Measurements from ENCODE around the gene NRXN3.
A peak's percentile ranks its signal among the peaks of the same experiment; 100 is the strongest.

The NRXN3 gene

GRCh38 chr14:78683981-78684380 lies 513.8 kb downstream of the NRXN3 start:
- no peaks in the 10 kb centered on the region for H3K9me2 ChIP-seq (replicated peaks; ENCODE audit: insufficient read depth, low read length)
- no peak overlapping the region for H2AFZ ChIP-seq (ENCODE audit: low read depth, low read length, severe bottlenecking)
- H3K27me3 ChIP-seq (ENCODE audit: low read length) = no peaks in the 10 kb centered on the region
- H3K36me3 ChIP-seq (ENCODE audit: low read length) = no peaks in the 10 kb centered on the region
- no peak overlapping the region for H3K9ac ChIP-seq (ENCODE audit: low read length)
- TF ChIP-seq EZH2phosphoT487 (conservative IDR thresholded peaks at IDR 0.05; ENCODE audit: low read length) (no peak), CTCF (IDR thresholded peaks at IDR 0.05; ENCODE audit: insufficient read depth, low read length, poor library complexity, severe bottlenecking) (no peak)
- H3K4me3 ChIP-seq (ENCODE audit: insufficient read depth, low read length, poor library complexity, severe bottlenecking) = no peak overlapping the region
- H3K9me3 ChIP-seq (ENCODE audit: insufficient read depth, low read length) = no peaks in the 10 kb centered on the region
- H3K79me2 ChIP-seq (ENCODE audit: insufficient read depth, low read length) = no peaks in the 10 kb centered on the region
- no peak overlapping the region for H3K4me2 ChIP-seq (ENCODE audit: low read depth, low read length, poor library complexity, severe bottlenecking)
- no peaks in the 10 kb centered on the region for H3F3A ChIP-seq (ENCODE audit: insufficient read depth)
- no peaks in the 10 kb centered on the region for H4K20me1 ChIP-seq (ENCODE audit: low read depth, low read length)
- no peak overlapping the region for H3K27ac ChIP-seq (ENCODE audit: low read depth, low read length)

- no peaks in the 10 kb centered on the region for H3K79me2 ChIP-seq (ENCODE audit: insufficient read depth, low read length)
- no peaks in the 10 kb centered on the region for H3K9me2 ChIP-seq (replicated peaks; ENCODE audit: insufficient read depth, low read length)
- H3K4me2 ChIP-seq (ENCODE audit: low read depth, low read length, poor library complexity, severe bottlenecking) = no peak overlapping the region
- H3K27ac ChIP-seq (ENCODE audit: low read depth, low read length) = no peak overlapping the region
- H3K9me3 ChIP-seq (ENCODE audit: insufficient read depth, low read length) = no peaks in the 10 kb centered on the region
- H3K9ac ChIP-seq (ENCODE audit: low read length) = no peak overlapping the region
- no peaks in the 10 kb centered on the region for H4K20me1 ChIP-seq (ENCODE audit: low read depth, low read length)
- no peaks in the 10 kb centered on the region for H3K36me3 ChIP-seq (ENCODE audit: low read length)
- H3K27me3 ChIP-seq (ENCODE audit: low read length) = no peaks in the 10 kb centered on the region
- no peak for TF ChIP-seq EZH2phosphoT487 (conservative IDR thresholded peaks at IDR 0.05; ENCODE audit: low read length)
- TF ChIP-seq CTCF (IDR thresholded peaks at IDR 0.05; ENCODE audit: insufficient read depth, low read length, poor library complexity, severe bottlenecking) = no peak
- H3F3A ChIP-seq (ENCODE audit: insufficient read depth) = no peaks in the 10 kb centered on the region
- H2AFZ ChIP-seq (ENCODE audit: low read depth, low read length, severe bottlenecking) = no peak overlapping the region
- no peak overlapping the region for H3K4me3 ChIP-seq (ENCODE audit: insufficient read depth, low read length, poor library complexity, severe bottlenecking)
Measured at GRCh38 chr14:78688503-78688902, 518.3 kb downstream of the NRXN3 start.

GRCh38 chr14:78690836-78691235 lies 520.7 kb downstream of the NRXN3 start:
- H3K36me3 ChIP-seq (ENCODE audit: low read length) = no peaks in the 10 kb centered on the region
- H3K4me2 ChIP-seq (ENCODE audit: low read depth, low read length, poor library complexity, severe bottlenecking) = no peak overlapping the region
- no peaks in the 10 kb centered on the region for H4K20me1 ChIP-seq (ENCODE audit: low read depth, low read length)
- H3F3A ChIP-seq (ENCODE audit: insufficient read depth) = no peaks in the 10 kb centered on the region
- H3K27ac ChIP-seq (ENCODE audit: low read depth, low read length) = no peak overlapping the region
- H3K9ac ChIP-seq (ENCODE audit: low read length) = no peak overlapping the region
- H3K9me2 ChIP-seq (replicated peaks; ENCODE audit: insufficient read depth, low read length) = no peaks in the 10 kb centered on the region
- no peaks in the 10 kb centered on the region for H3K79me2 ChIP-seq (ENCODE audit: insufficient read depth, low read length)
- no peak overlapping the region for H3K4me3 ChIP-seq (ENCODE audit: insufficient read depth, low read length, poor library complexity, severe bottlenecking)
- no peak for TF ChIP-seq EZH2phosphoT487 (conservative IDR thresholded peaks at IDR 0.05; ENCODE audit: low read length)
- H3K9me3 ChIP-seq (ENCODE audit: insufficient read depth, low read length) = no peaks in the 10 kb centered on the region
- H2AFZ ChIP-seq (ENCODE audit: low read depth, low read length, severe bottlenecking) = no peak overlapping the region
- no peaks in the 10 kb centered on the region for H3K27me3 ChIP-seq (ENCODE audit: low read length)

- Histone ChIP-seq H3K4me3 (ENCODE audit: insufficient read depth, low read length, poor library complexity, severe bottlenecking) (no peak overlapping the region), H3K36me3 (ENCODE audit: low read length) (no peaks in the 10 kb centered on the region), H4K20me1 (ENCODE audit: low read depth, low read length) (no peaks in the 10 kb centered on the region), H2AFZ (ENCODE audit: low read depth, low read length, severe bottlenecking) (no peak overlapping the region), H3K27ac (ENCODE audit: low read depth, low read length) (no peak overlapping the region), H3K27me3 (ENCODE audit: low read length) (no peaks in the 10 kb centered on the region), H3K79me2 (ENCODE audit: insufficient read depth, low read length) (no peaks in the 10 kb centered on the region), H3K4me2 (ENCODE audit: low read depth, low read length, poor library complexity, severe bottlenecking) (no peak overlapping the region), H3K9me2 (replicated peaks; ENCODE audit: insufficient read depth, low read length) (no peaks in the 10 kb centered on the region), H3K9me3 (ENCODE audit: insufficient read depth, low read length) (no peaks in the 10 kb centered on the region), H3F3A (ENCODE audit: insufficient read depth) (no peaks in the 10 kb centered on the region), H3K9ac (ENCODE audit: low read length) (no peak overlapping the region)
- TF ChIP-seq CTCF (IDR thresholded peaks at IDR 0.05; ENCODE audit: insufficient read depth, low read length, poor library complexity, severe bottlenecking) (peak; percentile 24), EZH2phosphoT487 (conservative IDR thresholded peaks at IDR 0.05; ENCODE audit: low read length) (no peak)
Measured at GRCh38 chr14:78697341-78697740, 527.2 kb downstream of the NRXN3 start.
